HG02798 (cell line): ENCODE results near the gene PLA2G12A.

Experiments used
- ATAC-seq: cut with Tn5 transposase; IDR thresholded peaks from one replicate; pipeline ENCODE4 v1.9.1; 2021; ENCODE audit warnings: mild to moderate bottlenecking; ENCODE audit not compliant: unreplicated experiment, poor library complexity

The PLA2G12A gene

DNA sequence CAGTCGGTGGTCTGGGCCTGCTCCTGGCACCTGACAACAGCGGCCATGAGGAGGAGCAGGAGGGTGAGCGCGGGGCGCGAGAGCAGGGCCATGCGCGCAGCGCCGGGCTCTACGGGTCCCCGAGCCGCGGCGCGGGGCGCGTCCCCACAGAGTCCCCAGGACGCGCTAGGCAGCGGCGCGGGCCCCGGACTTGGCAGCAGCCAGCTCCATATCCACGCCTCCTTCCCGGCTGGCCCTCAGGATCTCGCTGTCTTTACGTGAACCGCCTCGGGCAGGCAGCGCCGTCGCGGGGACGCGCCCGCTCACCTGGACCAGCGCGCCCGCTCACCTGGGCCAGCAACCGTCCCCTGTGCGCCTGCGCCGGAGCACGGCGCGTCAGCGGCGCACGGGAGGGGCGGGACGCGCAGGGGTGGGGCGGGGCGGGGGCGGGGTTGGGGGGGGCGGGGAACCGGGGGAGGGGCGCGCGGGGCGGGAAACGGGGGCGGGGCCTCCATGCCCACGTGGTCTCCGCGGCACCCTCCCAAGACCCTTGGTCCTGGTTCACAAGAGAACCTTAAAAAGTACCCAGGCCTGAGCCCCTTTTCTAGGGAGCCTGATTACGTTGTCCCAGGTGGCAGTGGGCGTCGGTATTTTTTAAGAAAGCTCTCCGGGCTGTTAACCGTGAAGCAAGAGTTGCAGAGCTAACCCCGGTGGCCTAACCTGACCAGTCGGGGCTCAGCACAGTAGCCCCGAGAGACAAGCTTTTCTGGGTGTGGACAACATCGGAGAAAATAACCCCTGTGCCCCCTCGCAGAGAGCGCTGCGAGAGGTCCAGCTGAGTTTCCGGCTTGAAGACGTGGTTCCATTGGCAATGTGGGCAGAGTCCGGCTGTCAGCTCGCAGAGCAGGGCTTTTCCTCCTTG is at the start of gene PLA2G12A:
Gene PLA2G12A (minus strand): TSS at position 353 of the 901 bp plus-strand sequence. CDS start 261 bp downstream, at position 92.
- ATAC-seq: peak; percentile 92

DNA sequence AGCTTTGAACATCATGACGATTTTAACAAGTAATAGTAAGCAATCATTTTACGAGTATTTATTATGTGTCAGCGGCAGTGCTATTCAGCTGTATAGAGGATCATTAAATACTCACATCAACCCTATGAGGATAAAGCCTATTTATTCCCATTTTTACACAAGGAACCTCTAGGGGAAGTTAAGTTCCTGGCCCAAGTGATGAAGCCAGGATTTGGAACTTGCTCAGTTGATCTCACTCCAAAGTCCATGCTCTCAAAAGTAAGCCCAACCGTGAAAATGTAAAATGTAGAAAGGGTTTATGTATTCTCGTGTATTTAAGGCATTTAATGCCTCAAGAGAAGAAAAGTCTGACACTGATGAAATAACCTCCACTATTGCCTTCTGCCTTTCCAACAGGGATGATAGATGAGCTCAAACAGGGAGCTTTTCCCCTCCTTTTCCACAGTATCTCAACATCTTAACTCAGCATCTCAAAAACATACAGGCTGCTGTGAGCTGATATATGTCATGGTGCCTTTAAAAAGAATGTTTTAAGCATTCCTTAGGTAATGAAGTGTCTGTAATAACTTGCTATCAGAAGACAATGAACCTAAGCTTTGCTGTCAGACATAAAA is 35.0 kb upstream of the PLA2G12A start:
- no peak for ATAC-seq

DNA sequence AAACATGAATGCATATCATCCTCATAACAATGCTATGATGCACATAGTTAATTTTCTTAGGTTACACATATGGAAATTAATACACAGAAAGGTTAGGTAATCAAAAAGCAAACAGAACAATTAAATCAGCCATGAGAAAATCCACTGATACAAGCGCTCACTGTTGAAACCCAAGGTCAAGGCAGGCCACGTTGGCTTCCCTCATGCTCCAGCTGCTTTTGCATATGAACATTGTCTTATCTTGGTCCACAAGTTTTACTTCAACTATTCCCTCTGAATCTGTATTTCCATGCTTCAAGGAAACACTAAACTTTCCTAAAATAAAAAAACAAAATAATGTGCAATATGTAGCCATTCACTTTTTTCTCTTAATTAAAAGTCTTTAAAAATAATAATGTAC is 34.5 kb upstream of the PLA2G12A start:
- ATAC-seq: no peak

DNA sequence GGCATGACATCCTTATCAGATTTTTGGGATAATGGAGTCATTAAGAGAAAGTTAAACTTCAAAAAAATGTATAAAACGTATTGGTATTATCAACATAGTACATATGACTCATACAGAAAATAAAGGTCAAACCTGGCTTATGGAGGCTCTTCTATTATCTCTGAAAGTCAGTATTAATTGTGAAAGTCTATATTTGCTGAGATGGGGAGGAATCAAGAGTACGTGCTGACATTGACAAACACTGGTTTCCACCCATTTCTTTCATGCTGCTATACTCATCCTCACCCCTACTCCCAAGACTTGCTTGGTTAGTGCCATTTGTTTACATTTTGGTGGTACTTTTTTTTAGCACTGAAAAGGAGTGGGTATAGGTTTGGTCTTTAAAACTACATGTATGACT is 30.8 kb upstream of the PLA2G12A start:
- no peak for ATAC-seq

DNA sequence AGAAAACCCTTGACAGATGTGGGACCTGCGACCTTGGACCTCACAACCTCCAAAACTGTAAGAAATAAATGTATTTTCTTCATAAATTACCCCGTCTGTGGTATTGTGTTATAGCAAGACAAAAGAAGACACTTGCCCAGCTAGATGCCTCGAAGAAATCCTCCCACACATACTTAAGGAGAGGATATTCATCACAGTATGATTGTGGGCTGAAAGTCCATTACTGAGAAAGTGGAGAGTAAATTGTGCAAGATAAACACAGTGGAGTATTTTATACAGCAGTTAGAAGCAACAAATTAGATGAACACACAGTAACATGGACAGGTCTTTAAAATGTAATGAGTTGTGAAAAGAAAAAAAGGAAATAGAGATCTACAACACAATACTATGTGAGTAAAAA is 25.8 kb upstream of the PLA2G12A start:
- no peak for ATAC-seq

DNA sequence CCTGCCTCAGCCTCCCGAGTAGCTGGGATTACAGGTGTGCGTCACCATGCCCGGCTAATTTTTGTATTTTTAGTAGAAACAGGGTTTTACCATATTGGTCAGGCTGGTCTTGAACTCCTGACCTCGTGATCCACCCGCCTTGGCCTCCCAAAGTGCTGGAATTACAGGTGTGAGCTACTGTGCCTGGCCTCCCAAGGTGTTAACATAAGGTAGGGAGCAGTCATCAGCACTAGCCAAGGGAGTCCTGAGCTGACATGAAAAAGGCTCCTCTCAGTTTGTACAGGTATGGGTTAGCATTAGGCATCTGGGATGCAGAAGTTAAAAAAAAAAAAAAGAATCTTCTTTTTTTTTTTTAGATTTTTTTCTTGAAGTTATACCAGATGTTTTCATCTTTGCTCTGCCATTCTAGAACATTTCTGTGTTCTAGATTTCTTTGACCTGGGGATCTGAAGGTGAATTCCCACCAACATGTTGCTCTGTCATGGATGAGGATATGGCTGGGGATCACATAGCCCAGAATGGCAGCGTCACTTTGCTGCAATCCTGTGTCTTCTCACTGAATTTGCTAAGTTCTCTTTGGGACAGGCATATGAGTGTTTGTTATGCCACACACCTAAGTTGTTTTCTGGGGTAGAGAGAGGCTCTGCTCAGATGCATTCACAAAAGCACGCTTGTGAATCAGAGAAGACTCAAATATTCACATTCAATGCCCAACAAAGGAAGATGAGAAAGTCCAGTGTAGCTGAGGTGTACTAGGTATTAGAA is 24.4 kb upstream of the PLA2G12A start:
- no peak for ATAC-seq

DNA sequence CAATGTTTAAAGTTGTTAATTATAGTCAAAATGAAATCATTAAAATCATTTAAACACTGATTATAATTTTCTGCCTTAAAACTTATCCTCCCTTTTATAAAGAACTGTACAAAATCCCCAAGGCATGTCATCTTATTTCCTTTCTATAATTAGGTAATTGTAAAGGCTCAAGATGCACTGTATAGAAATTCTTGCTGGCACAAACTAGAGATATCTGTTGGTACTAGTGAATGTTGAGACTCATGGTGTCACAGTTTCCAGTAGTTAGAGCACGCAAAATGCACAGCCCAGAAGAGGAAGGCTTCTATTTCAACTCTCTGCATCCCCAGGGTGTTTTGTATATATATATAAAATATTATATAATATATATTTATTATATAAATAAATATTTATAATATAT is 22.7 kb upstream of the PLA2G12A start:
- ATAC-seq: no peak

DNA sequence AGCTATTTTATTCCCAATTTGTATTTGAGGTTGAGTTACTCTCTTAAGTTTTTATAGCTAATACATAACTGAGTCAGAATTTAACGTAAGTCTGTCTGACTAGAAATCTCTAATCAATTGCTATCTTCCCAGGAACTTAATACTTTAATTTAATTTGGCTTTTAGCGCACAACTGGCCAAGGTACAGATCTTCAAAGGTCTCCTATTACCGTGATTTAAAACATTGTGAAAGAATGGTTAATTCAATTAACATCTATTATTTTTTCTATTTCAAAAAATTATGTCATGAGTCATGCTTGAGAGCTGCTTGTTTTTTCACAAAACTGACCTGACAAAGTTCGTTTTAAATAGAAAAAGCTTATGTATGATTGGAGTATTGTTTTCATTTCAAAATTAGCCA is 22.0 kb upstream of the PLA2G12A start:
- ATAC-seq: no peak

DNA sequence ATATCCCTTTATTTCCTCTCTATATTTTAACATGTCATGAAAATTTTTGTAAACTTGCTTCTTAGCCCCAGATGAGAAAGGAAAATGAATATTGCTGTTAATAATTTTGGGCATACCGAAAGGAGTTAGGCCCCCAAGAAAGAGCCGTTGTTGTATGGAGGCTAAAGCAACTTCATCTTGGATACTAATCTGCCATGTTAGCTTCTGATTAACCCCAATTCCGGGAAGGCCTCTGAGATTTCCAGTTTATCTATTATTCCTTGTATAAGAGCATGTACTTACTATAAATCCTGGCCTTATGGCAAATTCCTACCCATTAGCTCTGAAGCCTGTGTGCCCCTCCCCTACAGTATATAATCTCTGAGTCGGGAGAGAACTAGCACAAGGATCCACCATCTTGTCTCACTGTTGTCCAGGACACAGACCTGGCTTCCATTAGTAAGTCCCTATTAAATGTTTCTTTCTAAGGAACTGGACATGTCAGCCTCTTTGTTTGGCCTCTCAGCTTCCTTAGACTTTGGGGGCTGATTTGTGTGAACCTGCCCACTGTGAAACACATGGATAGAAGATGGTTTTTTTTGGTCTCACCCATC is 20.9 kb upstream of the PLA2G12A start:
- no peak for ATAC-seq

DNA sequence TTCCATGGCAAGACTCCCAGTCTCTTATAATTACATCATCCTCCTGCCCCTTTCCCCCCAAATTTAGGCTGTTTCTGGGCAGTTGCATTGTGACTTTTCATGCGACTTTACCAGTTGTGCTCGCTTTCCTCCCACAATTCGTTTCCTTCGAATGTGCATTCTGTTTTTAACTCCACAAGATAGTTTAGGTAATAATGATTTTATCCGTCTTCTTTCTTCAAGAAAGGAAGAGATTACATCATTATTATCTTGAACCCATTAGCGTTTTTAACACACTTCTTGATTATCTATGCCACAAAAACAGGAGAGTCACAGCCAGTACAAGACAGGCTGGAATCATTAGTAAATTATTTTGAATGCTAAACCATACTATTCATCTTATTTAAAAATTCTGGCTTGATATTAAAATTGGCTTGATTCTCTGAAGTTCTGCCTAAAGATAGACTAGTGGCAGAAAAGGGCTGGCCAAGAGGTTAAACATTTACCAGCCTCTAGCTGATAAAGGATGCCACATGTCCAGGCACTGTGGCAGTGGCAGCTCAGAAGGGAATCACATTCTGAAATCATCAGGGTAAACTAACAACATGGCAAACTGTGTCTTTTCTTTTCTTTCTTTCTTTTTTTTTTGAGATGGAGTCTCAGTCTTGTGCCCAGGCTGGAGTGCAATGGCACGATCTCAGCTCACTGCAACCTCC is 19.7 kb upstream of the PLA2G12A start:
- no peak for ATAC-seq

DNA sequence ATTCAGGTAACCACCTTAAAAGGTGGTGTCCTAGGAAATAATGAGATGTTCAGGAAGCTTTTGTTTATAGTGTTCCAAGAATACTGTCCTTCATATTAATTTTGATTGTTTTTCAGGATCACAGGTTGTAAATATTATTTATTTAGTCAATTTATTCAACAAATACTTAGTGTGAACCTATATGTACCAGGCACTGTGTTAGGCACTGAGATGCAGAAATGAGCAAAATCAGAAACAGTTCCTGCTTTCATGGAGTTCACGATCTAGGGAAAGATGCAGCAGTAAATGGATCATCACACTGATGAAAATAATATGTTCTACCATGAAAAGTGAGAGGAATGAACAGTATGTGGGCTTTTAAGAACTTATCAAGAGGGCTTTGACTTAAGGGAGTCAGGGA is 18.2 kb upstream of the PLA2G12A start:
- ATAC-seq: no peak

DNA sequence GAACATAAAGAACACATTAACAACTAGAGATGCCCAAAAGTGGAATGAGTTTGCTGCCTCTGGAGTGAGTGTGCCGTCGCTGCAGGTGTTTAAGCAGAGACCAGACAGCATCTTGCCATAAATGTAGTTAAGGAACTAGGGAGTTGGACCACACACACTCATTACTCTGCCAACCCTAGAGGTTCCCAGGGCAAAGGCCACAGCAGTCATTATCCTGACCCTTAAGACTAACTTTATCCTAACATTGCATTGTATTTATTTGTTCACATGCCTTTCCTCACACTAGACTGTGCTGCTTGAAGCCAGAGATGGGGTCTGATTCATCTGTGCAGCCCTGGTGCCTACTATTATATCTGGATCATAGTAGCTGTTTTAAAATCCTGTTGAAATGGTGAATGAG is 16.9 kb upstream of the PLA2G12A start:
- no peak for ATAC-seq

DNA sequence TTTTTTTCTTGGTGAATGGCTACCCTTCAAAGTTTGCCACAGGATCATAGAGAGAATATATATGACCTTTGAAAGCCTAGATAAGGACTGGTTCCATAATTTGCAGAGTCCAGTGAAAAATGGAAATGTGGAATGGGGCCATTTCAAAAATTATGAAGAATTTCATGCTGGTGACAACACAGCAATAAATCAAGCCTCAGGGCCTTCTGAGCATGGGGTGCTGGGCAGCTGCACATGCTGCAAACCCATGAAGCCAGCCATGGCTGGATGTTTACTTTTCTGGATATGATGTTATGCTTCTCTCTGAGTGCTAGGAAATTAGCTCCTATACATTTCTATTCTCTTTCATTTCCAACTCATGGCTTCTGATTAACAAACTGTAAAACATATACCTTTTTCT is 16.0 kb upstream of the PLA2G12A start:
- ATAC-seq: no peak

DNA sequence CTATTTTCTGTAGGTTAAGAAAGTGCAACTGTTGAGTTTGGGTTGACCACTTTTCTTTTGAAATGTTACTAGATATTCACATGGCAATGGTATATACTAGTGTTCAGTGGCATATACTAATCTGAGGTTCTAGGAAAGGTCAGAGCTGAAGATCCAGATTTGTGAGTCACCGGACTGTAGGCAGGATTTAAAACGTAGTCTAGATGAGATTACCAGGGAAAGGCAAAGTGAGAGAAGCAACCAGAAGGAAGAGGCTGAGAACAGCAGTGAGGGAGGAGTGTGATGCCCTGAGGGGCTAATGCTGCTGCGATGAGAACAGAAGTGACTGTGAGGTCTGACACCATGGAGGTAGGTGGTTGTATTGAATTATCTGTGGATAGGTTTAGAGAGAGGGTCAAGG is 9.7 kb upstream of the PLA2G12A start:
- no peak for ATAC-seq

DNA sequence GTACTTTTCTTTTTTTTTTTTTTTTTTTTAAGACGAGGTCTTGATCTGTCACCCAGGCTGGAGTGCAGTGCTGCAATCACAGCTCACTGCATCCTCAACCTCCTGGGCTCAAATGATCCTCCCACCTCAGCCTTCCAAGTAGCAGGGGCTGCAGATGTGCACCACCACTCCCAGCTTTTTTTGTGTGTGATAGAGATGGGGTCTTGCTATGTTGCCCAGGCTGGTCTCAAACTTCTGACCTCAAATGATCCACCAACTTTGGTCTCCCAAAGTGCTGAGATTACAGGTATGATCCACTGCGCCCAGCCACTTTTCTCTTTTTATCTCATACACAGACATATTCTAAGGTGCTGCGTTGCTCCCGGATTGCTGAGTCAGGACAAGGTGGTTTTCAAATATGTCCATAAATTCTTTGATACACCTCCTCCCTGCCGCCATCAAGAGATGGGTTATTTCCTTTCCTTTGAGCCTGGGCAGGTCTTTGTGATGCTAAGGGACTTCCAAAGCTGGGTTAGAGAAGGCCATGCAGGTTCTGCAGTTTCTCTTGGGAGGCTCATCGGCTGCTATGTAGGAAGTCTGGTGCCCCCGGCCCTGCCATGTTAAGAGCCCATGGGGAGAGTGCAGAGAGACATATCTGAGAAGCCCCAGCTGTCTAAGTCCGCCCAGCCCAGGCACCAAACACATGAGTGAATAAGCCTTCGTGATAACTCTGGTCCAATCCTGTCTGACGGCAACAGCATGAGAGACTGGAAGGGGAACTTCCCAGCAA is 8.4 kb upstream of the PLA2G12A start:
- ATAC-seq: no peak

DNA sequence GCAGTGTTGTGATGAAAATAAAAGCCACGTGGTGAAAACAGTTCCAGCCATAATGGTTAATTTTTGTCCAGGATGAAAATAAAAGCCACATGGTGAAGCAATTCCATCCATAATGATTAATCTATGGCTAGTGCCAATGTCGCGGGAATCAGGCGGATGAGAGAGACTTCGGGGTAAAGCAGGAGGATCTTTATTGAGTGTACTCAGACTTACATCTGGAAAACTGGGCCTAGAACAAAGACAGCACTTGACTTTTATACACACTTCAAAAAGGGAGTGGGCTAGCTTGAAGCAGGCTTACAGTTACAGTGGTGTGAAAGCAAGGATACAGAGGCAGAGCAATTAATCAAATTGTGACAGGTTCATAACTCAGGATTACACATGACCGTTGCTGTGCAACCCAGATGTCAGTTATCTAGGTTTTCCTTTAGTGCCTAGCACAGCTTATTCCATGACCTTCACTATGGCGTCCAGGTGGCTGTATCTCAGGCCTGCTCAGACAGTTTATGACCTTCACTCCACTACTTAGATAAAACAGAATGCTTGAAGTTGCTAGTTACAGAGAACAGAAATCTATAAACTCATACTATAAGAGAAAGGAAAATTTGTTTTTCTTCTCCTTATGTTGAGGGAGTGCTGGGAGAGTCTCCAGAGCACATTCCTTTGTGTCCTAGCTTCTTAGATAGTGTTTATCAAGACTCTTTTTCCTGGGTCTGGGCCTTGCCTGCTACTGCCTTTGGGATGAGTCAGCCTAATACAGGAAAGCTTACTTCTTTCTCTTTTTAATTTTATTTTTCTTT is 5.9 kb upstream of the PLA2G12A start:
- ATAC-seq: no peak

DNA sequence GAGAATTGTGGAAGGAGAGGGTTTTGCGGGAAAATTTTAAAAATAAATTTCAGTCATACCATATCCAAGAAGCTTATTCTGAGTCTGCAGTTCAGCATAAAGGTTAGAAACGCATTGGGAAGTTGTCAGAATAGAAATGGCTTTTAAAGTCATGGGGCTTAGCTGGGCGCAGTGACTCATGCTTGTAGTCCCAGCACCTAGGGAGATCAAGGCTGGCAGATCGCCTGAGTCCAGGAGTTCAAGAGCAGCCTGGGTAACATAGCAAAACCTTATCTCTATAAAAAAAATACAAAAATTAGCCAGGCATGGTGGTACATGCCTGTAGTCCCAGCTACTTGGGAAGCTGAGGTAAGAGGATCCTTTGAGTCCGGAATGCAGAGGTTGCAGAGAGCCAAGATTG is 3.9 kb upstream of the PLA2G12A start:
- no peak for ATAC-seq

DNA sequence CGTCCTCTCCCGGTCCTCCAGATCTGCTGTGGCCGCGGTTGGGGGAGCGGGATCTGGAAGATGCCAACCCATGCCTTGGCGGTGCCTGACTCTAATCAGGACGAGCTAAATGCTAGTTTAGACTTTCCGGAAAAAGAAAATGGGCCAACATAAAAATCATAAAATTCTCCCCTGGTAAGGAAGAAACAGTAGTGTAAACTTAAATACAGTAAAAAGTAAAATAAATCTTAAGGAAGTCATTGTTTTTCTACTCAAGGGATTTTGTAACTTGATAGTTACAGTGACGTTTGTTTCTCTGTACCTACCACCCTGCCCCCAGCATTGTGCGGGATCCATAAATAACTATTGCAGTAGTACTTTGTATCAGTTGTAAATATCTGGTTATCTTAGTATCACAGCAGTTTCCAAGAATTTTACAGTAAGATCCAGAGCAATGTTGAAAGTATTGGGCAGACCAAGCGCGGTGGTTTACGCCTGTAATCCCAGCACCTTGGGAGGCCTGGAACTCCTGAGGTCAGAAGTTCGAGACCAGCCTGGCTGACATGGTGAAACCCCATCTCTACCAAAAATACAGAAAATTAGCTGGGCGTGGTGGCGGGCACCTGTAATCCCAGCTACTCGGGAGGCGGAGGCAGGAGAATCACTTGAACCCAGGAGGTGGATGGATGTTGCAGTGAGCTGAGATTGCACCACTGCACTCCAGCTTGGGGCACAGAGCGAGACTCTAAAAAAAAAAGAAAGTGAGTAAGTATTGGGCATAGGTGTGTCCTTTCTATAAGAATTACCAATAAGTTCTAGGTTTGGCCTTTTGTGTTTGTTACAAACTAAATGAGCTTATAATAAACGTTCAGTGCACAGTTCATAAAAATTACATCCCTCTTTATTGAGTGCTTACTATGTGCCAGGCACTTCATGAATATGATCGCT is 1.0 kb upstream of the PLA2G12A start:
- no peak for ATAC-seq
